Fibroblast of mammary gland (primary cell): ENCODE data around the gene SPEM2.

Experiments used
- DNase-seq: peaks from one replicate; pipeline ENCODE4 v3.0.0-alpha.2; 2010; ENCODE audit warnings: low read depth
- H3K4me3 ChIP-seq: 2 replicates; pipeline ENCODE4 v1.5.1; 2011; ENCODE audit warnings: low read depth, mild to moderate bottlenecking, low read length, moderate library complexity; ENCODE audit not compliant: control insufficient read depth
- TF ChIP-seq, protein P1 (sequence below): conservative IDR thresholded peaks from 2 replicates; pipeline ENCODE4 v1.5.1; 2011; ENCODE audit warnings: low read depth, low read length, inconsistent platforms; ENCODE audit not compliant: control insufficient read depth, insufficient read depth

SPEM2 gene

GRCh38 chr17:7436556-7437368, 11.3 kb downstream of the SPEM2 start:
- peak overlapping the region; percentile 12 for H3K4me3 ChIP-seq
- TF ChIP-seq, protein P1, sequence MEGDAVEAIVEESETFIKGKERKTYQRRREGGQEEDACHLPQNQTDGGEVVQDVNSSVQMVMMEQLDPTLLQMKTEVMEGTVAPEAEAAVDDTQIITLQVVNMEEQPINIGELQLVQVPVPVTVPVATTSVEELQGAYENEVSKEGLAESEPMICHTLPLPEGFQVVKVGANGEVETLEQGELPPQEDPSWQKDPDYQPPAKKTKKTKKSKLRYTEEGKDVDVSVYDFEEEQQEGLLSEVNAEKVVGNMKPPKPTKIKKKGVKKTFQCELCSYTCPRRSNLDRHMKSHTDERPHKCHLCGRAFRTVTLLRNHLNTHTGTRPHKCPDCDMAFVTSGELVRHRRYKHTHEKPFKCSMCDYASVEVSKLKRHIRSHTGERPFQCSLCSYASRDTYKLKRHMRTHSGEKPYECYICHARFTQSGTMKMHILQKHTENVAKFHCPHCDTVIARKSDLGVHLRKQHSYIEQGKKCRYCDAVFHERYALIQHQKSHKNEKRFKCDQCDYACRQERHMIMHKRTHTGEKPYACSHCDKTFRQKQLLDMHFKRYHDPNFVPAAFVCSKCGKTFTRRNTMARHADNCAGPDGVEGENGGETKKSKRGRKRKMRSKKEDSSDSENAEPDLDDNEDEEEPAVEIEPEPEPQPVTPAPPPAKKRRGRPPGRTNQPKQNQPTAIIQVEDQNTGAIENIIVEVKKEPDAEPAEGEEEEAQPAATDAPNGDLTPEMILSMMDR: no peak
- peak; percentile 68 for DNase-seq

GRCh38 chr17:7437369-7437863, 12.0 kb downstream of the SPEM2 start:
- DNase-seq: no peak
- TF ChIP-seq, protein P1: no peak
- peak overlapping the region; percentile 12 for H3K4me3 ChIP-seq

- TF ChIP-seq, protein P1: no peak
- peak overlapping the region; percentile 2 for H3K4me3 ChIP-seq
- DNase-seq: no peak
These were observed 12.7 kb downstream of the SPEM2 start for GRCh38 chr17:7437950-7438614.

DNA sequence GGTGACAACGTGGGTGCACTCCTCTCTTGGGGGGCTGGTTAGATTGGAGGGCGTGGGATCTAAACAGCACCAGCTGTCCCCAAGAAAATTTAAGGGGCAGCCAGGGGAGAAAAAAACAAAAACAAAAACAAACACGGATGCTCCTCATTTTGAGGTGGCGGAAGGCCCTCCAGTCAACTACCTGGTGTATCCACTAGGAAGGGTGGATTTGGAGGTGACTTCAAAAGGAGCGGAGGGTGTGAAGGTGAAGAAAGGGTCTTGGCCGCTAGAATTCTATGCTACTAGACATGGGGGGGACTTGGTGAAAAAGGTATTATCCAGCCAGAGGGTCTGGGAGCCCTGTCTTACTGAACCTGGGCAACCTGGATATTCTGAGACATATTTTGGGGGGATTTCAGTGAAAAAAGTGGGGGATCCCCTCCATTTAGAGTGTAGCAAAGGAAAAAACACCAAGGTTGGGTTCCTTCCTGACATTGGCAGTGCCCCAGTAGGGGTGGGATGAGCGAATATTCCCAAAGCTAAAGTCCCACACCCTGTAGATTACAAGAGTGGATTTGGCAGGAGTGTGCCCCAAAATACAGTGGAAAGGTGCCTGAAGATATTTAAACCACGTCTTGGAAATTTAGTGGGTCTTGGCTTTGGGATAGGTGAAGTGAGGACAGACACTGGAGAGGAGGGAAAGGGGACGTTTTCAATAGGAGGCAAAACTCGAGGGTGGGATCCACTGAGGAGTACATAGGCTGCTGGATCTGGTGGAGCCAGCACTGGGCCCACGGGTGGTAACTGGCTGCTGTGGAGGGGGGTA, 13.4 kb downstream of the SPEM2 start:
- no peak overlapping the region for H3K4me3 ChIP-seq
- TF ChIP-seq, protein P1: no peak
- no peak for DNase-seq

DNA sequence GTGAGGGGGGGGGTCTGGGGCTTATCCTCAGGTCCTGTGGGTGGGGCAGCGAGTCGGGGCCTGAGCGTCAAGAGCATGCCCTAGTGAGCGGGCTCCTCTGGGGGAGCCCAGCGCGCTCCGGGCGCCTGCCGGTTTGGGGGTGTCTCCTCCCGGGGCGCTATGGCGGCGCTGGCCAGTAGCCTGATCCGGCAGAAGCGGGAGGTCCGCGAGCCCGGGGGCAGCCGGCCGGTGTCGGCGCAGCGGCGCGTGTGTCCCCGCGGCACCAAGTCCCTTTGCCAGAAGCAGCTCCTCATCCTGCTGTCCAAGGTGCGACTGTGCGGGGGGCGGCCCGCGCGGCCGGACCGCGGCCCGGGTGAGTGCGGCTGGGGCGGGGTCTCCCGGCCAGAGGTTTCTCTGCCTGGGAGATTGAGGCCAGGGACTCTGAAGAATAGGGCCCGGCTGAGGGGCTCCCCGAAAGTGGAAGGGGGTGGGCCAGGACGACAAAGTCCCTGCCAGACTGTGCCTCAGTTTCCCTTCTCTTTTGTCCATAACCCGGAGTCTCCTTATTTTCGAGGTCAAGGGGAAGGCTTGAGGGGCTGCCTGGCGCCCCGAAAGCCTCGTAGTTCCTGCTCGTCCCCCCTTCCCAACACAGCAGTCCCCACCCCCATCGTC, 14.2 kb downstream of the SPEM2 start, which contains the start of gene FGF11:
Gene FGF11 (plus strand): TSS at position 51 of the 651 bp plus-strand sequence. CDS start 109 bp downstream, at position 160.
- peak within 1 kb of the TSS; percentile 13 for H3K4me3 ChIP-seq
- TF ChIP-seq, protein P1: no peak
- DNase-seq: no peak
